NCI-H82 treated with DMSO at 0.1 percent for 48 hours (cell line): ENCODE data around the gene ZNF335.
A peak's percentile ranks its signal among the peaks of the same experiment; 100 is the strongest.
"Not testable (repeated sequence)": the region's sequence is repeated elsewhere in the genome, so short reads cannot be mapped to it uniquely, and the experiment has no call there.

Experiments
- DNase-seq: peaks from one replicate; lab custom pipeline; 2025; ENCODE audit not compliant: unreplicated experiment; lab: John Stamatoyannopoulos, UW

The ZNF335 gene

DNA sequence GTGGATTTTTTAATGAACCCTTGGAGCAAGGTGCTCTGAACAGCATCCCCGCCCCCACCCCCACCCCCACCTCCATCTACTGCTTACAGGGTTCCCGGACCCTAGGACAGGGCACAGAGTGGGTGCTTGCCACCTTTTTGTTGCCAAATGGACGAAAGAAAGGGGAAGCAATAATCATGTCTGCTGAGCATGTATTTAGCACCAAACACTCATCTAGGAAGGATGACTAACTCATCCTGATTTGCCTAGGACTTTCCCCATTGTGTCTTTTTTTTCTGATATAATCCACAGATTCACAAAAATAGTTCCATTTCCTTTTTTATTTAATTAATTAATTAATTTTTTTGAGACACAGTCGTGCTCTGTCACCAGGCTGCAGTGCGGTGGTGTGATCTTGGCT, 58.9 kb downstream of the ZNF335 start:
- DNase-seq = no peak

GRCh38 chr20:45912344-45912682, 59.7 kb downstream of the ZNF335 start:
- DNase-seq = no peak

- peak; percentile 63 for DNase-seq
These were observed 60.3 kb downstream of the ZNF335 start, which contains the start of gene PLTP for GRCh38 chr20:45911486-45912343. PLTP (minus strand) TSS chr20:45912155; CDS start chr20:45911452, 703 bp downstream.

- DNase-seq = peak; percentile 100
These were observed 61.1 kb downstream of the ZNF335 start for GRCh38 chr20:45910670-45911485.

DNA sequence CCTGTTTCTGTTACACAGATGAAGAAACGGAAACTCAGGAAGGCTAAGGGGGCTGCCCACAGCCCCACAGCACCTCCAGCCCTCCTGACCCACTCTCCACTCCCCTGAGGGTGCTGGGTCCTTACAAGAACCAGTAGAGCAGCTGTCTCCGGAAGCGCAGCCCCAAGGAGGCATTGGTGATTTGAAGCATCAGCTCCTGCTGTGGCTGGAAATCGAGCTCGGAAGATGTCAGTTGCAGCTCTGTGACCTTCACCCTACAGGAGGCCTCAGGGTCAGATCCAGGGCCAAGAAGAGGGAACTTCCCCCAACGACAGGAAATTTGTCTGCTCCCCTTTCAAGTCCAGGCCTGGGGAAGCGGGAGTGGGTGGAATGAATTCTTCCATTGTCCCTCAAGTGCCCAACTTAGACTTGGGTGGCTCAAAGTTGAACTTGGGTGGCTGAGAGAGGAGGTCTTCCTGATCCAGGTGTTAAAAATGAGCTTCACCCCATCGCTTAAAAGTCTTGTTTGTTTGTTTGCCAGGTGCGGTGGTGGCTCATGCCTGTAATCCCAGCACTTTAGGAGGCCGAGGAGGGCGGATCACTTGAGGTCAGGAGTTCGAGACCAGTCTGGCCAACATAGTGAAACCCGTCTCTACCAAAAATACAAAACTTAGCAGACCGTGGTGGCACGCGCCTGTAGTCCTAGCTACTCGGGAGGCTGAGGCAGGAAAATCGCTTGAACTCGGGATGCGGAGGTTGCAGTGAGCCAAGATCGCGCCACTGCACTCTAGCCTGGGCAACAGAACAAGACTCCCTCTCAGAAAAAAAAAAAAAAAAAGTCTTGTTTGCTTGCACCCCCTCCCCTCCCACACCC, 62.0 kb downstream of the ZNF335 start:
- DNase-seq = no peak

- no peak for DNase-seq
These were observed 62.6 kb downstream of the ZNF335 start for GRCh38 chr20:45909336-45909808.

- no peak for DNase-seq
These were observed 63.9 kb downstream of the ZNF335 start for GRCh38 chr20:45908084-45908483.

GRCh38 chr20:45907219-45907948, 64.6 kb downstream of the ZNF335 start:
- no peak for DNase-seq

DNA sequence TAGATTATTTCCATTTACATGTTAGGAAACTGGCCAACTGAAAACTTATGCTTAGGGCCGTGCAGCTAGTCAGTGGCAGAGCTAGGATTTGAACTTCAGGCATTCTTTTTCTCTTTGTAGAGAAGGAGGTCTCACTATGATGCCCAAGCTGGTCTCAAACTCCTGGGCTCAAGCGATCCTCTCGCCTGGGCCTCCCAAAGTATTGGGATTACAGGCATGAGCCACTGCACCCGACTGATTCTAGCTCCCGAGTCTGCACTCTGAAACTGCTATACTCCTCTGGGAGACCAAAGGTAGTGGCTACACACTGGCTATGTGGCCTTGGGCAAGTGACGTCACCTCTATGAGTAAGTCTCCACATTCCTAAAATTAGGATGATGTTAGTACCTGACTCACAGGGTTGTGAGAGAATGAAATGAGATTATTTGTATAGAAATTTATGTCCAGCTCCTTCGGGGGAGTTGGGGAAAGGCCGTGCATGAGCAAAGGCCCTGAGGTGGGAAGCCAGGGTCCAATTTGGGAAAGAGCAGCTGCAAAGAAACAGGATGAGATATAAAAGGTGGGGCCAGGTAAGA, 66.4 kb downstream of the ZNF335 start:
- DNase-seq = no peak

DNA sequence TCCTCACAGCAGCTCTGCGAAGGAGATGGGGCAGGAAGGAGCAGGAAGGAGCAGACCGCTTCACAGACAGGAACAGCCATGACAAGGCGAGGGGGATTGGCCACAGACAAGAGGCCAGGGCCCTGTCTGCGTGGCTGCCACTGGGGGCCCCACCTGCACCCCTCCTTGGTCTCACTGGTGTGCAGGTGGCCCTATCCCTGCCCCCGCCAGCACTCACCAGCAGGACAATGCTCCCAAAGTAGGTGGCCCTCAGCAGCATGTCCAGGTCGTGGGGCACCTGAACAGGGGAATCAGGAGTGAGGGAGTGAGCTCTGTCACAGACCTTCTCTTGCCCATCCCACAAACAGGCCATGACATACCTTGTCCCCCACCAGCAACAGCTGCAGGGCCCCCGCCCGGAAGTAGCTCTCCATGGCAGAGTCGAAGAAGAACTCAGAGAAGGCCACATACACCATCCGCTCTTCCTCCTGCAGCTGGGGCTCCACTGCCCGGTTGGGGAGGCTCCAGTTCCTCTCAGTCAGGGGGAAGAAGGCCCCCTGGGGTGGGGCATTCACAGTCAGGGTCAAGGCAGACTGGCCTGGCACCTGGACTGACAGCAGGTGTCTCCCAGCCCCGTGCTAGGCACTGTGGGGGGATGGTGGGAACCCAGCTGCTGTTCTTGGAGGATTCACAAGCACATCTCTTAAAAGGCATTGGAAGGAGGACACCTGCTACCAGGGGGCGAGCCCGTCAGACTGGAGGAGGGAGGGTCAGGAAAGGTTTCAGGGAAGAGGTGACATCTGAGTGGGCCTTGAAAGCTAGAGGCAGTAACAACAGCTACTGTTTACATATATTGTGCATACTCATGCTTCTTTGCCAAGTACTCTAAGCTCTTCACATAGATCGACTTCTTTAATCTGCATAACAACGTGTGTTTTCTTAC, 67.2 kb downstream of the ZNF335 start:
- no peak for DNase-seq

DNA sequence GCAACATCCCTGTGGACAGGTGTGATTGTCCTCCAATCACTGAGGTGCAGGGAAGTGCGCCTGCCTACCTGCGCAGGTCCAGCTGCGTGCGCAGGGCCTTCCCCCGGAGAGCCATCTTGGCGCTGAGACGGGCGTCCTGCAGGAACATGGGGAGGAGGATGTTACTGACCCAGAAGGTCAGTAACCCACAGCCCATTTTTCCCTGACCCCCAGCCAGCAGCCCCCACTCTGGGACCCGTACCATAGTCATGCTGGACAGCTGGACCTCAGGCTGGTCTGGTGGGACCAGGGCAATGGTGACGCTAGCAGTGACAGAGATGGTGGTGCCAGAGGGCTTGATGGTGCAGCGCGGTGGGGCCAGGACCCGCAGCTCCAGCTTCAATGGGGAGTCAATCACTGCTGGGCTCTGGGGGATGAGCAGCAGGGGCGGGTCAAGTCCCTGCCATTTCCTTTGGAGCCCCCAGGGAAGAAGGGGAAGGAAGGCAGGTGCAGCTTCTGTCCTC, 69.8 kb downstream of the ZNF335 start:
- no peak for DNase-seq

DNA sequence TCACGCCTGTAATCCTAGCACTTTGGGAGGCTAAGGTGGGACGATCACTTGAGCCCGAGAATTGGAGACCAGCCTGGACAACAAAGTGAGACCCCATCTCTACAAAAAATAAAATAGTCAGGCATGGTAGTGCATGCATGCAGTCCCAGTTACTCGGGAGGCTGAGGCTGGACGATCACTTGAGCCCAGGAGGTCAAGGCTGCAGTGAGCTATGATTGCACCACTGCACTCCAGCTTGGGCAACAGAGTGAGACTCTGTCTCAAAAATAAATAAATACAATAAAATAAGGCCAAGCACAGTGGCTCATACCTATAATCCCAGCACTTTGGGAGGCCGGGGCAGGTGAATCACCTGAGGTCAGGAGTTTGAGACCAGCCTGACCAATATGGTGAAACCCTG, 70.7 kb downstream of the ZNF335 start:
- not testable (repeated sequence) for DNase-seq

DNA sequence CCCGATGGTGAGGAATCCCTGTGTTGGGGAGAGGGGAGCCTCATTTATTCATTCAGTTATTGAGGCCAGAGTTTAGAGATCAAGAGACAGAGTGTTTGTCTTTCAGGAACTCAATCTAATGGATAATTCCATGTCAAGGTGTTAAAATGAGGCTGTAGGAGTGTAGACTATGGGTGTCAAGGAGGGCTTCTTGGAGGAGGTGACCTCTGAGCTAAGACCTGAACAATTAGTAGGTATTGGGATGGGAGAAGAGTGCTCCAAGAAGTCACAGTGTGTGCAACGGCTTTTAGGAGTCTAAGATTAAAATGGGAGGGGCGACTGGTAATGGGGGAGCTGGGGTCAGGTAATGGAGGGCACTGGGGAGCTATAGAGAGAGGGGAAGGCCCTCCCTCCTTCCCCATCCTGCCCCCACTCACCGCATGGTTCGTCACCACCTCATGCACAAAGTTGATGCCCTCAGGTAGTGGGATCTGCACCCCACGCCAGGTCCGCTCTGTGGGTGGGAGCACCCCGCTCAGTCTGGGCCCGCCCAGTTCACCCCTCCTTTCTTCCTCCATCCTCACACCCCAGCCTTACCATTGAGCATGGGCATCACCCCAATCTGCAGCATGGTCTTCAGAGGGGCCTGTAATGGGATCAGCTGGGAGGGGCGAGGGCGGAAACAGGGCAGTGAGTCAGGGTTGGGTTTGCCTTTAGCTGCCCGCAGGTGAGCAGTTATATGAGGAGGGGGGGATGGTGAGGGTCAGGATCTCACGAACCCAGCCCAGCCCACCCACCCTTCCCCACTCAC, 72.8 kb downstream of the ZNF335 start:
- DNase-seq = no peak
